Neuronal stem cell (in vitro differentiated cells): ENCODE results near the gene TPX2.
"Not testable (repeated sequence)": the region's sequence is repeated elsewhere in the genome, so short reads cannot be mapped to it uniquely, and the experiment has no call there.

Source experiments
- DNase-seq: peaks from one replicate; pipeline ENCODE4 v3.0.0-alpha.2; 2013; ENCODE audit warnings: low spot score
- H2AFZ ChIP-seq: one replicate; pipeline ENCODE4 v1.6.1; 2013; ENCODE audit warnings: mild to moderate bottlenecking, low read length, inconsistent platforms
- H2AK5ac ChIP-seq: 2 replicates; pipeline ENCODE4 v1.6.1; 2013; ENCODE audit warnings: low read depth, mild to moderate bottlenecking, inconsistent platforms, low read length, moderate library complexity, mixed read lengths
- H2BK120ac ChIP-seq: 2 replicates; pipeline ENCODE4 v1.6.1; 2013; ENCODE audit warnings: low read depth, mild to moderate bottlenecking, inconsistent platforms, low read length, moderate library complexity, mixed read lengths
- H2BK12ac ChIP-seq: one replicate; pipeline ENCODE4 v1.6.1; 2013; ENCODE audit warnings: low read length, inconsistent platforms
- H2BK15ac ChIP-seq: 2 replicates; pipeline ENCODE4 v1.6.1; 2013; ENCODE audit warnings: mild to moderate bottlenecking, low read length, inconsistent platforms, mixed read lengths
- H2BK5ac ChIP-seq: one replicate; pipeline ENCODE4 v1.6.1; 2013; ENCODE audit warnings: inconsistent platforms, mild to moderate bottlenecking, low read length, moderate library complexity
- H3K14ac ChIP-seq: one replicate; pipeline ENCODE4 v1.6.1; 2013; ENCODE audit warnings: low read length, inconsistent platforms
- H3K18ac ChIP-seq: 2 replicates; pipeline ENCODE4 v1.6.1; 2013; ENCODE audit warnings: low read length, inconsistent platforms
- H3K23ac ChIP-seq: 2 replicates; pipeline ENCODE4 v1.6.1; 2013; ENCODE audit warnings: low read depth, mild to moderate bottlenecking, mixed read lengths, low read length, inconsistent platforms; ENCODE audit not compliant: poor library complexity
- H3K27ac ChIP-seq: replicated peaks from 3 replicates; pipeline ENCODE4 v1.5.1; 2013; ENCODE audit warnings: low read length, inconsistent platforms
- H3K27me3 ChIP-seq, 3 experiments: 2 replicates each; pipeline ENCODE4 v1.6.1; 2013; ENCODE audit warnings: low read length in 3 of 3, mild to moderate bottlenecking in 2 of 3, inconsistent platforms in 1 of 3, low read depth in 1 of 3, mixed read lengths in 1 of 3, moderate library complexity in 1 of 3; ENCODE audit not compliant: control insufficient read depth in 3 of 3, insufficient read depth in 3 of 3
- H3K36me3 ChIP-seq, 2 donors: replicated peaks in 1 of 2; 2 replicates each; pipeline ENCODE4 v1.6.1; 2013; ENCODE audit warnings: low read length in 2 of 2; ENCODE audit not compliant: control insufficient read depth in 2 of 2, insufficient read depth in 2 of 2
- H3K4ac ChIP-seq: 2 replicates; pipeline ENCODE4 v1.6.1; 2013; ENCODE audit warnings: inconsistent platforms, mild to moderate bottlenecking, low read length, moderate library complexity
- H3K4me1 ChIP-seq, 2 donors: 1 replicate in 1 of 2; 2 replicates in 1 of 2; pipeline ENCODE4 v1.6.1; 2013; ENCODE audit warnings: low read length in 2 of 2, low read depth in 1 of 2; ENCODE audit not compliant: control insufficient read depth in 2 of 2, insufficient read depth in 1 of 2
- H3K4me2 ChIP-seq: one replicate; pipeline ENCODE4 v1.6.1; 2013; ENCODE audit warnings: mild to moderate bottlenecking, low read length, inconsistent platforms; ENCODE audit not compliant: insufficient read depth, poor library complexity, severe bottlenecking
- H3K4me3 ChIP-seq, 2 donors: 2 replicates each; pipeline ENCODE4 v1.5.1; 2013; ENCODE audit warnings: low read length in 2 of 2, mild to moderate bottlenecking in 2 of 2, inconsistent platforms in 1 of 2, moderate library complexity in 1 of 2
- H3K79me1 ChIP-seq: one replicate; pipeline ENCODE4 v1.6.1; 2013; ENCODE audit warnings: low read depth, mild to moderate bottlenecking, inconsistent platforms, low read length, moderate library complexity
- H3K9ac ChIP-seq: one replicate; pipeline ENCODE4 v1.6.1; 2013; ENCODE audit warnings: mild to moderate bottlenecking, low read depth, low read length, inconsistent platforms; ENCODE audit not compliant: poor library complexity
- H3K9me3 ChIP-seq, 2 donors: replicated peaks in 1 of 2; 2 replicates each; pipeline versions ENCODE3 to v1.6.1; 2013; ENCODE audit warnings: low read length in 2 of 2, mild to moderate bottlenecking in 2 of 2, inconsistent platforms in 1 of 2, low read depth in 1 of 2, mixed read lengths in 1 of 2, moderate library complexity in 1 of 2; ENCODE audit not compliant: control insufficient read depth in 2 of 2, insufficient read depth in 1 of 2
- H4K8ac ChIP-seq: one replicate; pipeline ENCODE4 v1.6.1; 2013; ENCODE audit warnings: low read depth, mild to moderate bottlenecking, inconsistent platforms, low read length, moderate library complexity
- H4K91ac ChIP-seq: one replicate; pipeline ENCODE4 v1.6.1; 2013; ENCODE audit warnings: low read length, low read depth, mild to moderate bottlenecking, inconsistent platforms; ENCODE audit not compliant: poor library complexity
- WGBS, 2 donors: extraction: QIAGEN DNeasy Blood & Tissue Kit; methylation state at CpG; one replicate each; pipeline ENCODE4 v1.1.7; 2013; ENCODE audit warnings: missing lambda C conversion rate in 2 of 2, mixed read lengths in 1 of 2; ENCODE audit not compliant: insufficient read length in 2 of 2, insufficient replicate concordance in 1 of 2; ENCODE audit errors: extremely low coverage in 2 of 2; 5-methylcytosine and 5-hydroxymethylcytosine counted together

The TPX2 gene

GRCh38 chr20:31740208-31740607 is 1.1 kb downstream of the TPX2 start:
- Histone ChIP-seq H2BK12ac (no peak overlapping the region), H2AFZ (no peak overlapping the region), H3K79me1 (peaks cover 4% of the 10 kb centered on the region), H3K9me3 (no peaks in the 10 kb centered on the region), H3K4me2 (peak overlapping the region; percentile 52), H3K36me3 (peaks cover 6 to 35% of the 10 kb centered on the region in 2 donors), H3K4me3 (peak overlapping the region; percentile 73 to 75), H2BK120ac (no peak overlapping the region), H3K4me1 (peaks cover 4 to 5% of the 10 kb centered on the region in 2 donors), H3K23ac (no peak overlapping the region), H3K18ac (no peak overlapping the region), H2BK15ac (no peak overlapping the region), H2BK5ac (no peak overlapping the region), H3K14ac (no peak overlapping the region), H2AK5ac (no peak overlapping the region), H4K8ac (no peak overlapping the region), H3K9ac (no peak overlapping the region), H3K27me3 (no peaks in the 10 kb centered on the region), H4K91ac (no peak overlapping the region), H3K27ac (no peak overlapping the region), H3K4ac (no peak overlapping the region)
- WGBS, 2 donors: no CpG with 5 or more reads among the region's 1 CpG
- DNase-seq: no peak

DNA sequence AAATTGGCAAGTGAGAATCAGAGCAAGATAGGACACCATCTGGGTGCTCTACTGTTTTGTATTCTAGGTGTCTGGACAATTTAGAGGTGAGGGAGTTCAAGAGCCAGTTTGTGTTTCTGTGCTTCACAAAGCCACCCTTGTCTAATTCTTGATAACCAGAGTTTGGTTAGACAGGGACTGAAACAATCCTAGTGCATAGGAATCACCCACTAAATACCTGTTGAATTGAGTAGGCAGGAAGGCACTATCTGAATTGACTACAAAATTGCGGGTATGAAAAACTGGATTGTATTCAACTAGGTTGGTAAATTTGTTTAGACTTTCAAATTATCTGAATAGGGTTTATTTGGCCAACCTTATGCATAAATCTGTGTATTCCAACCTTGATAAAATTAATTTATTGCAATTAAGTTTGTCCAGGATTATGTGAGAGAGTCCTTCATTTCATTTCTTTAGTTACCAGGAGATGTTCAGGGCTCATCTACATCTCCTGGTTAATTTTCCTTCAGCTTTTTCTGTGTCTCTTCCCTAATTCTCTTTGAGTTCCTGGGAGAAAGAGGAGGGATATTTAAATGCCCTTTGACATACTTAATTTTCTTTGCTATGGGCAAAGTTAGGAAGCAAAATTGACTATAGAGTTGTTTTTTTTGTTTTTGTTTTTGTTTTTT is 1.7 kb downstream of the TPX2 start:
- H2AFZ ChIP-seq: no peak overlapping the region
- no peak overlapping the region for H3K27ac ChIP-seq
- H2BK120ac ChIP-seq: no peak overlapping the region
- DNase-seq: no peak
- no peak overlapping the region for H3K4ac ChIP-seq
- H2BK12ac ChIP-seq: no peak overlapping the region
- H3K4me3 ChIP-seq: peak overlapping the region; percentile 73 to 75
- H3K79me1 ChIP-seq: peaks cover 4% of the 10 kb centered on the region
- no peak overlapping the region for H3K9ac ChIP-seq
- no peak overlapping the region for H2BK5ac ChIP-seq
- no peak overlapping the region for H3K14ac ChIP-seq
- no CpG with 5 or more reads among the region's 1 CpG for WGBS, 2 donors
- H3K4me2 ChIP-seq: peak overlapping the region; percentile 52
- H4K91ac ChIP-seq: no peak overlapping the region
- no peak overlapping the region for H2BK15ac ChIP-seq
- H3K23ac ChIP-seq: no peak overlapping the region
- peaks cover 6 to 41% of the 10 kb centered on the region in 2 donors for H3K36me3 ChIP-seq
- no peaks in the 10 kb centered on the region for H3K9me3 ChIP-seq
- H2AK5ac ChIP-seq: no peak overlapping the region
- H4K8ac ChIP-seq: no peak overlapping the region
- no peak overlapping the region for H3K18ac ChIP-seq
- peaks cover 4 to 5% of the 10 kb centered on the region in 2 donors for H3K4me1 ChIP-seq
- no peaks in the 10 kb centered on the region for H3K27me3 ChIP-seq

GRCh38 chr20:31746068-31746878 is 7.2 kb downstream of the TPX2 start:
- no peaks in the 10 kb centered on the region for H3K27me3 ChIP-seq
- H3K36me3 ChIP-seq: peaks cover 6 to 87% of the 10 kb centered on the region in 2 donors
- H2BK15ac ChIP-seq: no peak overlapping the region
- DNase-seq: no peak
- H2AK5ac ChIP-seq: no peak overlapping the region
- no peak overlapping the region for H2BK120ac ChIP-seq
- no peak overlapping the region for H3K4me2 ChIP-seq
- no peak overlapping the region for H3K4ac ChIP-seq
- no peak overlapping the region for H3K18ac ChIP-seq
- H4K8ac ChIP-seq: no peak overlapping the region
- no peak overlapping the region for H3K9ac ChIP-seq
- H3K4me1 ChIP-seq: no peaks in the 10 kb centered on the region
- H3K79me1 ChIP-seq: peaks cover 6% of the 10 kb centered on the region
- H3K23ac ChIP-seq: no peak overlapping the region
- no peak overlapping the region for H2AFZ ChIP-seq
- no peak overlapping the region for H2BK5ac ChIP-seq
- no peak overlapping the region for H3K27ac ChIP-seq
- no peak overlapping the region for H3K4me3 ChIP-seq
- no peak overlapping the region for H4K91ac ChIP-seq
- no CpG with 5 or more reads among the region's 1 CpG for WGBS, 2 donors
- H3K9me3 ChIP-seq: no peaks in the 10 kb centered on the region
- H3K14ac ChIP-seq: no peak overlapping the region
- no peak overlapping the region for H2BK12ac ChIP-seq

DNA sequence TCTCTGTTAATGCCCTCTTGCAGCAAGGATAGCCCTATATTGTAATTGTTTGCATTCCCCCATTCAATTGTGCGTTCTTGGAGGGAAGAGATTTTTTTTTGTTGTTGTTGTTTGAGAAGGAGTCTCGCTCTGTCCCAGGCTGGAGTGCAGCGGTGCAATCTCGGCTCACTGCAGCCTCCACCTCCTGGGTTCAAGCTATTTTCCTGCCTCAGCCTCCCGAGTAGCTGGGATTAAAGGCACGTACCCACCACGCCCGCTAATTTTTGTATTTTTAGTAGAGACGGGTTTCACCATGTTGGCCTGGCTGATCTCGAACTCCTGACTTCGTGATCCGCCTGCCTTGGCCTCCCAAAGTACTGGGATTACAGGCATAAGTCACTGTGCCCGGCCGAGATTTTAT is 7.9 kb downstream of the TPX2 start:
- not testable (repeated sequence) for H3K4me2 ChIP-seq, H2BK15ac ChIP-seq, H2BK5ac ChIP-seq, H4K8ac ChIP-seq, H3K18ac ChIP-seq, H3K4ac ChIP-seq, H3K23ac ChIP-seq, H2AK5ac ChIP-seq, H3K4me1 ChIP-seq, H2AFZ ChIP-seq, H2BK120ac ChIP-seq, H3K27ac ChIP-seq, H3K14ac ChIP-seq, H3K4me3 ChIP-seq, H2BK12ac ChIP-seq, H3K79me1 ChIP-seq, H4K91ac ChIP-seq, DNase-seq, H3K27me3 ChIP-seq, H3K9me3 ChIP-seq, H3K9ac ChIP-seq
- no CpG with 5 or more reads among the region's 14 CpGs for whole genome bisulfite sequencing, 2 donors
- peaks cover 6 to 89% of the 10 kb centered on the region in 2 donors for H3K36me3 ChIP-seq
